ENCODE results near the gene MYBPC1.

Gene MYBPC1

GRCh38 chr12:101695706-101696105, 100.9 kb downstream of the MYBPC1 start:
- DNase-seq (ENCODE audit: low read depth in 2 of 2), result no peak

GRCh38 chr12:101696251-101697196, 101.8 kb downstream of the MYBPC1 start:
- no peak for DNase-seq (ENCODE audit: low read depth in 2 of 2)

GRCh38 chr12:101697197-101697929, 102.6 kb downstream of the MYBPC1 start, which contains the start of gene CHPT1:
Gene CHPT1 (plus strand): TSS chr12:101697640. CDS start chr12:101697862, 222 bp downstream.
- peak in 1 of 2 donors; percentile 39 for DNase-seq (ENCODE audit: low read depth in 2 of 2)

- DNase-seq (ENCODE audit: low read depth in 2 of 2), result no peak
Observed at GRCh38 chr12:101697930-101698799, 103.4 kb downstream of the MYBPC1 start.

- no peak for DNase-seq (ENCODE audit: low read depth in 2 of 2)
Observed at GRCh38 chr12:101698800-101699347, 104.1 kb downstream of the MYBPC1 start.

GRCh38 chr12:101700299-101700820, 105.6 kb downstream of the MYBPC1 start:
- no peak for DNase-seq (ENCODE audit: low read depth in 2 of 2)

GRCh38 chr12:101703487-101703886, 108.7 kb downstream of the MYBPC1 start:
- no peak for DNase-seq (ENCODE audit: low read depth in 2 of 2)

- no peak for DNase-seq (ENCODE audit: low read depth in 2 of 2)
Observed at GRCh38 chr12:101706403-101706802, 111.6 kb downstream of the MYBPC1 start.

- no peak for DNase-seq (ENCODE audit: low read depth in 2 of 2)
Observed at GRCh38 chr12:101707131-101707782, 112.5 kb downstream of the MYBPC1 start.

- DNase-seq (ENCODE audit: low read depth in 2 of 2), result no peak
Observed at GRCh38 chr12:101710288-101710687, 115.5 kb downstream of the MYBPC1 start.

GRCh38 chr12:101713059-101713682, 118.4 kb downstream of the MYBPC1 start:
- no peak for DNase-seq (ENCODE audit: low read depth in 2 of 2)

- no peak for DNase-seq (ENCODE audit: low read depth in 2 of 2)
Observed at GRCh38 chr12:101713930-101714329, 119.2 kb downstream of the MYBPC1 start.

GRCh38 chr12:101714877-101715444, 120.2 kb downstream of the MYBPC1 start:
- DNase-seq (ENCODE audit: low read depth in 2 of 2), result no peak

GRCh38 chr12:101719566-101719965, 124.8 kb downstream of the MYBPC1 start:
- no peak for DNase-seq (ENCODE audit: low read depth in 2 of 2)

GRCh38 chr12:101720118-101720517, 125.3 kb downstream of the MYBPC1 start:
- no peak for DNase-seq (ENCODE audit: low read depth in 2 of 2)

- DNase-seq (ENCODE audit: low read depth in 2 of 2), result no peak
Observed at GRCh38 chr12:101722392-101722791, 127.6 kb downstream of the MYBPC1 start.

- no peak for DNase-seq (ENCODE audit: low read depth in 2 of 2)
Observed at GRCh38 chr12:101727098-101727497, 132.3 kb downstream of the MYBPC1 start.

- no peak for DNase-seq (ENCODE audit: low read depth in 2 of 2)
Observed at GRCh38 chr12:101729842-101730241, 135.1 kb downstream of the MYBPC1 start.

- DNase-seq (ENCODE audit: low read depth in 2 of 2), result no peak
Observed at GRCh38 chr12:101732318-101732717, 137.5 kb downstream of the MYBPC1 start.

GRCh38 chr12:101733166-101733565, 138.4 kb downstream of the MYBPC1 start:
- DNase-seq (ENCODE audit: low read depth in 2 of 2), result no peak
